ENCODE measurements around the gene TRHDE.

DNA sequence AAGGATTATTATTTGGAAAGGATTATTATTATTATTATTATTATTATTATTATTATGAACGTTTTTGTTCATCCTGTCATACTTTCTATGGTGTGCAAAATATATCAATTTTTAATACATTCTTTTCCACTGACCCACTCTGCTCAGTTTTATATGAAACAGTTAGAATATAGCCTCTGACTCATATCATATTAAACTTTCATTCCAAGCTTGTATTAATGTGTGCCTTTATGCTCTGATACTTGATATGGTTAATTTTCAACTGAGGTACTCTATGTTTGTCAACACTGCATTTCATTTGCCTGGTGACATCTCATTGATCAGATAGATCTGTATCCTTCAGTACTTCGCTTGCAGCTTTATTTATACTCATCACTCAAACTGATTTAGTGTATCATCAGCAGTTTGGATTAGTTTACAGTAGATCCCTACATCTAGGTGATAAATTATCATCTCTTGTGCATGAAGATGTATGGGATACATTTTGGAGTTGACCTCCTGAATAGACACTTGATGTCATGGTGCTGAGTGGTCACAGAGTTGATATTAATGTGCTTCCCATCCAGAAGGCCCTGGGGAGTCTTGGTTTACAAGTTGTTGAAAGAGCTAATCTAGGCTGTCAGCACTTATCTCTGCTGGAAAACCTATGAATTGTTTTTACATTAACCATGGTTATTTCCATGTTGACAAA lies 271.8 kb downstream of the TRHDE start:
- TF ChIP-seq, protein P1, sequence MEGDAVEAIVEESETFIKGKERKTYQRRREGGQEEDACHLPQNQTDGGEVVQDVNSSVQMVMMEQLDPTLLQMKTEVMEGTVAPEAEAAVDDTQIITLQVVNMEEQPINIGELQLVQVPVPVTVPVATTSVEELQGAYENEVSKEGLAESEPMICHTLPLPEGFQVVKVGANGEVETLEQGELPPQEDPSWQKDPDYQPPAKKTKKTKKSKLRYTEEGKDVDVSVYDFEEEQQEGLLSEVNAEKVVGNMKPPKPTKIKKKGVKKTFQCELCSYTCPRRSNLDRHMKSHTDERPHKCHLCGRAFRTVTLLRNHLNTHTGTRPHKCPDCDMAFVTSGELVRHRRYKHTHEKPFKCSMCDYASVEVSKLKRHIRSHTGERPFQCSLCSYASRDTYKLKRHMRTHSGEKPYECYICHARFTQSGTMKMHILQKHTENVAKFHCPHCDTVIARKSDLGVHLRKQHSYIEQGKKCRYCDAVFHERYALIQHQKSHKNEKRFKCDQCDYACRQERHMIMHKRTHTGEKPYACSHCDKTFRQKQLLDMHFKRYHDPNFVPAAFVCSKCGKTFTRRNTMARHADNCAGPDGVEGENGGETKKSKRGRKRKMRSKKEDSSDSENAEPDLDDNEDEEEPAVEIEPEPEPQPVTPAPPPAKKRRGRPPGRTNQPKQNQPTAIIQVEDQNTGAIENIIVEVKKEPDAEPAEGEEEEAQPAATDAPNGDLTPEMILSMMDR (IDR thresholded peaks at IDR 0.05) = no peak
- TF ChIP-seq POLR2A (IDR thresholded peaks at IDR 0.05) = no peak
- TF ChIP-seq POLR2AphosphoS5 (IDR thresholded peaks at IDR 0.05) = no peak

Measured in breast epithelium (tissue), 3 donors.